Parathyroid adenoma (tissue), 2 donors: ENCODE measurements around the gene MAGEE1.

Source experiments
- H2AFZ ChIP-seq: fragments of 300-600 bp; sonication (generic); one replicate; pipeline ENCODE4 v1.7.0; 2017; ENCODE audit warnings: antibody characterized with exemption, mild to moderate bottlenecking
- H3K27ac ChIP-seq: fragments of 300-600 bp; sonication (generic); one replicate; pipeline ENCODE4 v1.7.0; 2017
- H3K27me3 ChIP-seq: fragments of 300-600 bp; sonication (generic); one replicate; pipeline ENCODE4 v1.7.0; 2017; ENCODE audit warnings: low read length; ENCODE audit not compliant: control insufficient read depth, insufficient read depth
- H3K36me3 ChIP-seq: fragments of 300-600 bp; sonication (generic); one replicate; pipeline ENCODE4 v1.7.0; 2017; ENCODE audit warnings: low read length; ENCODE audit not compliant: control insufficient read depth, insufficient read depth
- H3K4me1 ChIP-seq: fragments of 300-600 bp; sonication (generic); one replicate; pipeline ENCODE4 v1.7.0; 2017; ENCODE audit warnings: control low read depth
- H3K4me2 ChIP-seq: fragments of 300-600 bp; sonication (generic); one replicate; pipeline ENCODE4 v1.7.0; 2017; ENCODE audit warnings: low read length
- H3K4me3 ChIP-seq: fragments of 300-600 bp; sonication (generic); one replicate; pipeline ENCODE4 v1.7.0; 2017; ENCODE audit warnings: low read depth, low read length
- H3K79me2 ChIP-seq: fragments of 300-600 bp; sonication (generic); one replicate; pipeline ENCODE4 v1.7.0; 2017; ENCODE audit warnings: control low read depth
- H3K9ac ChIP-seq: fragments of 300-600 bp; sonication (generic); one replicate; pipeline ENCODE4 v1.7.0; 2017; ENCODE audit warnings: mild to moderate bottlenecking
- H3K9me3 ChIP-seq: fragments of 300-600 bp; sonication (generic); one replicate; pipeline ENCODE4 v1.7.0; 2017; ENCODE audit warnings: low read length; ENCODE audit not compliant: control insufficient read depth
- CTCF ChIP-seq: fragments of 300-600 bp; sonication (generic); IDR thresholded peaks from one replicate; pipeline ENCODE4 v1.7.0; 2017; ENCODE audit warnings: antibody characterized with exemption, mild to moderate bottlenecking
- donor health status: primary hyperparathyroidism.

The MAGEE1 gene

GRCh38 chrX:76453737-76454406 is 26.4 kb downstream of the MAGEE1 start:
- Histone ChIP-seq H2AFZ (no peak overlapping the region), H3K27ac (no peak overlapping the region), H3K9me3 (no peaks in the 10 kb centered on the region), H3K4me2 (no peak overlapping the region), H3K79me2 (no peaks in the 10 kb centered on the region), H3K27me3 (no peaks in the 10 kb centered on the region), H3K36me3 (no peaks in the 10 kb centered on the region), H3K9ac (no peak overlapping the region), H3K4me1 (no peaks in the 10 kb centered on the region), H3K4me3 (no peak overlapping the region)
- TF ChIP-seq CTCF, result no peak

GRCh38 chrX:76454456-76454927 is 27.0 kb downstream of the MAGEE1 start:
- H3K4me1 ChIP-seq, result no peaks in the 10 kb centered on the region
- no peak overlapping the region for H2AFZ ChIP-seq
- H3K4me3 ChIP-seq, result no peak overlapping the region
- peak; percentile 45 for TF ChIP-seq CTCF
- H3K36me3 ChIP-seq, result no peaks in the 10 kb centered on the region
- H3K9me3 ChIP-seq, result no peaks in the 10 kb centered on the region
- H3K27ac ChIP-seq, result no peak overlapping the region
- no peaks in the 10 kb centered on the region for H3K27me3 ChIP-seq
- no peak overlapping the region for H3K4me2 ChIP-seq
- H3K79me2 ChIP-seq, result no peaks in the 10 kb centered on the region
- no peak overlapping the region for H3K9ac ChIP-seq

- H3K27ac ChIP-seq, result no peak overlapping the region
- no peaks in the 10 kb centered on the region for H3K4me1 ChIP-seq
- H3K4me2 ChIP-seq, result no peak overlapping the region
- no peak overlapping the region for H3K4me3 ChIP-seq
- H3K79me2 ChIP-seq, result no peaks in the 10 kb centered on the region
- H3K9me3 ChIP-seq, result no peaks in the 10 kb centered on the region
- TF ChIP-seq CTCF, result no peak
- no peaks in the 10 kb centered on the region for H3K36me3 ChIP-seq
- H3K9ac ChIP-seq, result no peak overlapping the region
- H3K27me3 ChIP-seq, result no peaks in the 10 kb centered on the region
- no peak overlapping the region for H2AFZ ChIP-seq
Observed at GRCh38 chrX:76477353-76477752, 49.8 kb downstream of the MAGEE1 start.
